Cardiac muscle cell (in vitro differentiated cells and primary cell): ENCODE results near the gene MATN4. TPM values are rescaled to one million over a fixed set of nuclear protein-coding genes. Genes with fewer than 3 reads are reported as not detected.

ENCODE experiments used
- DNase-seq, 2 donors: peaks; one replicate each; pipeline versions ENCODE4 v3.0.0 to v3.0.0-alpha.2; 2010 to 2017; ENCODE audit warnings: low read depth in 1 of 2, low spot score in 1 of 2
- H3K27ac ChIP-seq: fragments of 200-600 bp; sonication (generic); 2 replicates; pipeline ENCODE4 v1.5.1; 2016
- H3K27me3 ChIP-seq: fragments of 200-600 bp; sonication (generic); 2 replicates; pipeline ENCODE4 v1.6.0; 2016; ENCODE audit warnings: control low read depth
- H3K36me3 ChIP-seq: fragments of 200-600 bp; sonication (generic); 2 replicates; pipeline ENCODE4 v1.5.1; 2016; ENCODE audit warnings: control low read depth
- H3K4me1 ChIP-seq: fragments of 200-600 bp; sonication (generic); 2 replicates; pipeline ENCODE4 v1.8.1; 2017; ENCODE audit warnings: low read depth, mild to moderate bottlenecking, mixed run types
- H3K4me3 ChIP-seq: fragments of 200-600 bp; sonication (generic); 2 replicates; pipeline ENCODE4 v1.5.1; 2016; ENCODE audit warnings: mild to moderate bottlenecking
- H3K9me3 ChIP-seq: fragments of 200-600 bp; sonication (generic); 2 replicates; pipeline ENCODE4 v1.5.1; 2017; ENCODE audit warnings: low read depth, mild to moderate bottlenecking, control low read depth
- polyA plus RNA-seq: library from polyadenylated mRNA; unstranded; fragments of >200 nt; fragmentation: Nextera tagmentation; extraction: Ambion mirVana; gene quantifications from 2 replicates; pipeline ENCODE4 v1.2.1, GENCODE V29; 2016
- total RNA-seq: library from RNA; depleted of rRNA; stranded (reverse); fragments of >200 nt; gene quantifications from 2 replicates; pipeline ENCODE4 v1.2.3, GENCODE V29; 2016
- TF ChIP-seq, protein P1 (sequence below): IDR thresholded peaks from 2 replicates; pipeline ENCODE4 v1.5.1; 2012; ENCODE audit warnings: low read depth, mild to moderate bottlenecking, low read length

MATN4 gene
- total and polyA plus RNA-seq, 2 experiments from 2014 or later = not detected

DNA sequence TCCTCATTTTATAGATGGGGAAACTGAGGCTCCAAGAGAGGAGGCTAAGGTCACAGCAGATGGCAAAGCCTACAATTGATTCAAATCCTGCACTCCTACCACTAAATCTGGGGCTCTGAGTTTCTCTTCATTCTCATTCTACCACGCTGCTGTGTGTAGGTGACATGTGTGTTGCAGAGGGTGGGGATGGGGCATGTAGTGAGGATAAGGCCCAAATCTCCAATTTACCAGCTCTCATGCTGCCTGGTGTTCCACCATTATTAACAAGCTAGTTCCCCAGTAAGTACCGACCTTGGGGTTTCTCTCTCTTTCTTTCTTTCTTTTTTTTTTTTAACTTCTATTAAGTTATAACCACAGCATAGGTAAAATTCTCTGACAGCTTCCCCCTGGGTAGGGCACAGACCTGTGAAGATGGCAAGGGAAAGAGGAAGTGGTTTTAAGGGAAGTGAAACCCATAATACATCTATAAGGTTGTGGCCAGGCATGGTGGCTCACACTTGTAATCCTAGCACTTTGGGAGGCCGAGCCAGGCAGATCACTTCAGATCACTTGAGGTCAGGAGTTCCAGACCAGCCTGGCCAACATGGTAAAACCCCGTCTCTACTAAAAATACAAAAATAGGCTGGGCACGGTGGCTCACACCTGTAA is 13.0 kb upstream of the MATN4 start:
- H3K9me3 ChIP-seq = no peaks in the 10 kb centered on the region
- H3K4me1 ChIP-seq = peaks cover 4% of the 10 kb centered on the region
- H3K36me3 ChIP-seq = no peaks in the 10 kb centered on the region
- H3K27me3 ChIP-seq = no peaks in the 10 kb centered on the region
- no peak overlapping the region for H3K27ac ChIP-seq
- no peak overlapping the region for H3K4me3 ChIP-seq
- TF ChIP-seq, protein P1, sequence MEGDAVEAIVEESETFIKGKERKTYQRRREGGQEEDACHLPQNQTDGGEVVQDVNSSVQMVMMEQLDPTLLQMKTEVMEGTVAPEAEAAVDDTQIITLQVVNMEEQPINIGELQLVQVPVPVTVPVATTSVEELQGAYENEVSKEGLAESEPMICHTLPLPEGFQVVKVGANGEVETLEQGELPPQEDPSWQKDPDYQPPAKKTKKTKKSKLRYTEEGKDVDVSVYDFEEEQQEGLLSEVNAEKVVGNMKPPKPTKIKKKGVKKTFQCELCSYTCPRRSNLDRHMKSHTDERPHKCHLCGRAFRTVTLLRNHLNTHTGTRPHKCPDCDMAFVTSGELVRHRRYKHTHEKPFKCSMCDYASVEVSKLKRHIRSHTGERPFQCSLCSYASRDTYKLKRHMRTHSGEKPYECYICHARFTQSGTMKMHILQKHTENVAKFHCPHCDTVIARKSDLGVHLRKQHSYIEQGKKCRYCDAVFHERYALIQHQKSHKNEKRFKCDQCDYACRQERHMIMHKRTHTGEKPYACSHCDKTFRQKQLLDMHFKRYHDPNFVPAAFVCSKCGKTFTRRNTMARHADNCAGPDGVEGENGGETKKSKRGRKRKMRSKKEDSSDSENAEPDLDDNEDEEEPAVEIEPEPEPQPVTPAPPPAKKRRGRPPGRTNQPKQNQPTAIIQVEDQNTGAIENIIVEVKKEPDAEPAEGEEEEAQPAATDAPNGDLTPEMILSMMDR = no peak
- DNase-seq = no peak

DNA sequence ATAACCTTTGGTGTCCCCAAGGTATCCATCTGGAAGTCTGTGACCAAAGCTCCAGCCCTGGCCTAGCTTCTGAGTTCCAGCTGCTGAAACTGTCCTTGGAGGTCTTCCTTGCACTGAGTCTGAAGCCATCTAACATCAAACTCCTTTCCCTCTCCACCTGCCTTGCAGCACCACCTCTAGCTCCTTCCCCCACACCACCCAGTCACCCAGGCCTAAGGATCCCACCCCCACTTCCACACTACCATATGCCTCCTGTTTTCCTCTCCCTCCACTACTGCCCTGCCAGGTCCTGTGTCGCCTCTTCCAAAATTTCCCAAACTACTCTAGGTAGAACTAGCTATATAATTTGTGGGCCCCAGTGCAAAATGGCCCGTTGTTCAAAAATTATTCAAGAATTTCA is 10.8 kb upstream of the MATN4 start:
- TF ChIP-seq, protein P1 = no peak
- Histone ChIP-seq H3K36me3 (no peaks in the 10 kb centered on the region), H3K4me3 (no peak overlapping the region), H3K9me3 (no peaks in the 10 kb centered on the region), H3K27ac (no peak overlapping the region), H3K27me3 (no peaks in the 10 kb centered on the region), H3K4me1 (no peaks in the 10 kb centered on the region)
- DNase-seq = no peak

DNA sequence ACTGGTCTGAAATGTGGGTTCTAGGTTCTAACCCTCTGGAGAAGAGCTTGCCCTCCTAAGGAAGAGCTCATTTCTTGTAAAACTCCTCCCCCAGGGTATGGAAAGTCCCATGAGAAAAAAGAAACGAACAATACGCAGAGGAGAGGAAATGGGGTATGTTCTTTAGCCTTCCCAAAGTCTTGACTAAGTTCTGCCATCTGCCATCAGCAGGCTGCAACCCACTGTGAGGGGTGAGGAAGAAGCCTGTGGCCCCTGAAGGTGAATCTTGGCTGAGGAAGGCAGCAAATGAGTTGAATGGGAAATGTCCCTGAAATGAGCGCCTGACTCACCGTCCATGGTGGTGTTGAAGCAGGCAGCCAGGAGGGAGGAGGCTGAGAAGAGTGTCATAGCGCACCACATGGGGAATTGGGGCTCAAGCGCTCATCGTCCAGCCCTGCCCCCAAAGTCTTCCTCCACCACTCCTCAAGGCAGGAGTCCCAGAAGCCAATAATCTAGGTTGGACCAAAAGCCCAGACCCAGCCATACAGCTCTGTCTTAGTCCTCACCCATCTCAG is 10.4 kb upstream of the MATN4 start:
- no peak for DNase-seq
- H3K27ac ChIP-seq = no peak overlapping the region
- no peaks in the 10 kb centered on the region for H3K4me1 ChIP-seq
- no peaks in the 10 kb centered on the region for H3K27me3 ChIP-seq
- TF ChIP-seq, protein P1 = no peak
- H3K36me3 ChIP-seq = no peaks in the 10 kb centered on the region
- no peaks in the 10 kb centered on the region for H3K9me3 ChIP-seq
- no peak overlapping the region for H3K4me3 ChIP-seq

GRCh38 chr20:45317826-45318225 is 9.7 kb upstream of the MATN4 start:
- DNase-seq = no peak
- no peaks in the 10 kb centered on the region for H3K4me1 ChIP-seq
- TF ChIP-seq, protein P1 = no peak
- no peaks in the 10 kb centered on the region for H3K27me3 ChIP-seq
- no peak overlapping the region for H3K27ac ChIP-seq
- H3K4me3 ChIP-seq = no peak overlapping the region
- no peaks in the 10 kb centered on the region for H3K36me3 ChIP-seq
- H3K9me3 ChIP-seq = no peaks in the 10 kb centered on the region

DNA sequence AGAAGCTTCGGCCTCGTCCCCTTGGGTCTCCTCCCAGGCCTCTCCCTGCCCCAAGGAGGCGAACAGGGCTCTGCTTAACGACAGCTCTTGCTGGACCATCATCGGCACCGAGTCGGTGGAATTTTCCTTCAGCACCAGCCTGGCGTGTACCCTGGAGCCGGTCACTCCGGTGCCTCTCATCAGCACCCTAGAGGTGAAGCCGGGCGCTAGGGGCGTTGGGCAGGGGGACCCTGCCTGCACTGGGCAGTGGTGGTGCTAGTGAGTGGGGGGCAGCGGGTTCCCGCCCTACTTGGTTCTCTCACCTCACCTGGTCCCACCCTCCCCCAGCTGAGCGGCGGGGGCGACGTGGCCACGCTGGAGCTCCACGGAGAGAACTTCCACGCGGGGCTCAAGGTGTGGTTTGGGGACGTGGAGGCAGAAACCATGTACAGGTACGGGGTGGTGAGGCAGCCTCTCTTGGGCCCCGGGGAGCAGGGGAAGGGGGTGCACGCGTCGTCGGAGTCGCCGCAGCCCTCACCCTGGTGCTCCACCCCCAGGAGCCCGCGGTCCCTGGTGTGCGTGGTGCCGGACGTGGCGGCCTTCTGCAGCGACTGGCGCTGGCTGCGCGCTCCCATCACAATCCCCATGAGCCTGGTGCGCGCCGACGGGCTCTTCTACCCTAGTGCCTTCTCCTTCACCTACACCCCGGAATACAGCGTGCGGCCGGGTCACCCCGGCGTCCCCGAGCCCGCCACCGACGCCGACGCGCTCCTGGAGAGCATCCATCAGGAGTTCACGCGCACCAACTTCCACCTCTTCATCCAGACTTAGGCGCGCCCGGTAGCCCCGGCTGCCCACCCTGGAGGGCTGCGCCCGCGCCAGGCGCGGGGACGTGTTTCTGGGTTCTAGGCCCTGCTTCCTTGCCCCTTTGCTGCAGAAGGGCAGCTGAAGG is 8.3 kb upstream of the MATN4 start:
- Histone ChIP-seq H3K27me3 (peaks cover 6% of the 10 kb centered on the region), H3K4me3 (no peak overlapping the region), H3K36me3 (no peaks in the 10 kb centered on the region), H3K4me1 (no peaks in the 10 kb centered on the region), H3K9me3 (no peaks in the 10 kb centered on the region), H3K27ac (no peak overlapping the region)
- no peak for DNase-seq
- TF ChIP-seq, protein P1 = no peak
